Measurements from ENCODE around the gene GMNC.

The GMNC gene

DNA sequence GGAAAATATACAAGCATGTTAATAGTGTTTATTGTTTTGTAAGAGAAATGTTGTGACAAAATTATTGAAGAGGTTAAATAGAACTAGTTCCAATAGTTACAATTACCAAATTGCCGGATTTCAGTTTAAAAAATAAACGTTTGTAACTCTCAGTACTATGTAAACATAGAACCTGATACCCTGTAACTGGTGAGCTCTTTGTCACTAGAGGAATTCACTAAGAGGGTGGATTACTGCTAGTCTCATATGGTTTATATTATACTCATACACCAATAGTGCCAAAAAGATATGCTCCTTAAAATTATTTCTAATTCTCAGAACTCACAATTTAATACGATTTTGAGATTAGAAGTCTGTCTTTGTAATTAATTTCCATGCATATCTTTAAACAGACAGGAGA is 7.6 kb upstream of the GMNC start:
- Histone ChIP-seq H3K27ac (ENCODE audit: low read depth, low read length) (no peak overlapping the region), H3K79me1 (ENCODE audit: low read length) (no peaks in the 10 kb centered on the region), H3K18ac (ENCODE audit: low read length) (no peak overlapping the region), H2AFZ (ENCODE audit: insufficient read depth, low read length, poor library complexity) (no peak overlapping the region), H4K8ac (ENCODE audit: low read depth, low read length) (no peak overlapping the region), H2BK12ac (ENCODE audit: low read length) (no peak overlapping the region), H3K4ac (ENCODE audit: low read depth, low read length) (no peak overlapping the region), H3K27me3 (ENCODE audit: insufficient read depth, low read length) (no peaks in the 10 kb centered on the region), H2BK5ac (ENCODE audit: low read depth, low read length, poor library complexity) (no peak overlapping the region), H3K9me3 (ENCODE audit: insufficient read depth, low read depth, low read length) (no peaks in the 10 kb centered on the region), H3K79me2 (ENCODE audit: control insufficient read depth, insufficient read depth, low read length, poor library complexity) (no peaks in the 10 kb centered on the region), H3K4me2 (ENCODE audit: low read length) (no peak overlapping the region), H4K91ac (ENCODE audit: low read depth, low read length) (no peak overlapping the region), H4K12ac (ENCODE audit: low read depth, low read length) (no peak overlapping the region), H3K4me3 (ENCODE audit: low read depth, low read length) (no peak overlapping the region), H2AK5ac (ENCODE audit: low read length) (no peak overlapping the region), H3K23ac (ENCODE audit: low read length) (no peak overlapping the region), H2BK120ac (ENCODE audit: insufficient read depth, low read length, poor library complexity) (no peak overlapping the region), H3K4me1 (ENCODE audit: control insufficient read depth in 1 of 2, insufficient read depth in 2 of 2, low read length in 2 of 2) (no peaks in the 10 kb centered on the region), H3K9ac (ENCODE audit: low read length) (no peak overlapping the region), H3K36me3 (ENCODE audit: control insufficient read depth in 1 of 2, insufficient read depth in 2 of 2, low read length in 2 of 2) (no peaks in the 10 kb centered on the region), H3K14ac (ENCODE audit: low read length) (no peak overlapping the region)
- no CpG with 5 or more reads among the region's 3 CpGs for WGBS (ENCODE audit: extremely low coverage, insufficient coverage, insufficient read length)
- DNase-seq, result no peak

DNA sequence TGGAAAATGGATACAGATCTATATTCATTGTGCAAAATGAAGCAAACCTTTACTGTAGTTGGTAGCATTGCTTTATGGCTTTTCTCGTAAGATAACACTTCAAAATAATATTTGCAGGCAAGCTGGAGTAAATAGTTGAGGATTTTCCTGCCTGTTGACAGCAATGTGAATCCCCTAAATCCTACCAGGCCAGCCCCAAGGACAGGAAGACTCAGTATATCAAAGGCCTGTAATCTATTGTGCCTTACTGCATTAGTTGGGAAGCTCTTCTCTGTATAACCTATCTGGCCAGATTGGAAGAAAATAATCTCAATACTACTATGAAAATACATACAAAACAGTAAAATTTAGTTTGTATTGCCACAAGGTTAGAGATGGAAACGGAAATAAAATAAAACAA is 4.6 kb upstream of the GMNC start:
- Histone ChIP-seq H3K4me1 (ENCODE audit: control insufficient read depth in 1 of 2, insufficient read depth in 2 of 2, low read length in 2 of 2) (no peaks in the 10 kb centered on the region), H3K79me1 (ENCODE audit: low read length) (peaks cover 2% of the 10 kb centered on the region), H3K36me3 (ENCODE audit: control insufficient read depth in 1 of 2, insufficient read depth in 2 of 2, low read length in 2 of 2) (no peaks in the 10 kb centered on the region), H3K4me3 (ENCODE audit: low read depth, low read length) (no peak overlapping the region), H3K9me3 (ENCODE audit: insufficient read depth, low read depth, low read length) (no peaks in the 10 kb centered on the region), H3K23ac (ENCODE audit: low read length) (no peak overlapping the region), H2AFZ (ENCODE audit: insufficient read depth, low read length, poor library complexity) (no peak overlapping the region), H2AK5ac (ENCODE audit: low read length) (no peak overlapping the region), H3K14ac (ENCODE audit: low read length) (no peak overlapping the region), H3K79me2 (ENCODE audit: control insufficient read depth, insufficient read depth, low read length, poor library complexity) (peaks cover 4% of the 10 kb centered on the region), H3K27ac (ENCODE audit: low read depth, low read length) (no peak overlapping the region), H2BK120ac (ENCODE audit: insufficient read depth, low read length, poor library complexity) (no peak overlapping the region), H4K12ac (ENCODE audit: low read depth, low read length) (no peak overlapping the region), H3K4ac (ENCODE audit: low read depth, low read length) (no peak overlapping the region), H4K8ac (ENCODE audit: low read depth, low read length) (no peak overlapping the region), H3K4me2 (ENCODE audit: low read length) (no peak overlapping the region), H3K27me3 (ENCODE audit: insufficient read depth, low read length) (peaks cover 3% of the 10 kb centered on the region), H3K9ac (ENCODE audit: low read length) (no peak overlapping the region), H4K91ac (ENCODE audit: low read depth, low read length) (no peak overlapping the region), H2BK5ac (ENCODE audit: low read depth, low read length, poor library complexity) (no peak overlapping the region), H3K18ac (ENCODE audit: low read length) (no peak overlapping the region), H2BK12ac (ENCODE audit: low read length) (no peak overlapping the region)
- no CpG with 5 or more reads among the region's 2 CpGs for WGBS (ENCODE audit: extremely low coverage, insufficient coverage, insufficient read length)
- no peak for DNase-seq

DNA sequence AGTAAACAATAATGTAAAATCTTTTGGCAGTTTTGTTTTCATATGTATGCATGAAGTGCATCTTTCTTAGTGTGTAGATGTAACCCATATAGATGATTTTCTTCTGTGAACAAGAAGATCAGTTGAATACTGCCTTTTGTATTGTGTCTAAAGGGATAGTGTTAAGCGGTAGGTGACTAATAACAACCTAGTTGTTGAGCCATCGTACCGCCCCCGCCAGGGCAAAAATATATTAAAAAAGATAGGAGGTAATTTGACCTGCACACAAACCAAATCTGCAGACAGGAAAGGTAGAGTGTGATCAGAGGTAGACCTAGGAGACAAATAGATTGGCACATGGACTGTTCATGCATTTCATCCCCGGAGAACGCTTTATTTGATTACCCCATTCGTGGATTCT is 3.3 kb upstream of the GMNC start:
- peak; percentile 13 to 43 for DNase-seq
- H3K4me3 ChIP-seq (ENCODE audit: low read depth, low read length), result no peak overlapping the region
- no peak overlapping the region for H3K4me2 ChIP-seq (ENCODE audit: low read length)
- no peaks in the 10 kb centered on the region for H3K4me1 ChIP-seq (ENCODE audit: control insufficient read depth in 1 of 2, insufficient read depth in 2 of 2, low read length in 2 of 2)
- H2AFZ ChIP-seq (ENCODE audit: insufficient read depth, low read length, poor library complexity), result no peak overlapping the region
- no peaks in the 10 kb centered on the region for H3K36me3 ChIP-seq (ENCODE audit: control insufficient read depth in 1 of 2, insufficient read depth in 2 of 2, low read length in 2 of 2)
- no peak overlapping the region for H2AK5ac ChIP-seq (ENCODE audit: low read length)
- no peak overlapping the region for H4K12ac ChIP-seq (ENCODE audit: low read depth, low read length)
- H2BK5ac ChIP-seq (ENCODE audit: low read depth, low read length, poor library complexity), result no peak overlapping the region
- H4K91ac ChIP-seq (ENCODE audit: low read depth, low read length), result no peak overlapping the region
- WGBS (ENCODE audit: extremely low coverage, insufficient coverage, insufficient read length), result no CpG with 5 or more reads among the region's 7 CpGs
- no peak overlapping the region for H3K4ac ChIP-seq (ENCODE audit: low read depth, low read length)
- no peaks in the 10 kb centered on the region for H3K9me3 ChIP-seq (ENCODE audit: insufficient read depth, low read depth, low read length)
- H3K9ac ChIP-seq (ENCODE audit: low read length), result no peak overlapping the region
- H3K27me3 ChIP-seq (ENCODE audit: insufficient read depth, low read length), result peaks cover 3% of the 10 kb centered on the region
- H2BK12ac ChIP-seq (ENCODE audit: low read length), result no peak overlapping the region
- H3K14ac ChIP-seq (ENCODE audit: low read length), result no peak overlapping the region
- no peak overlapping the region for H3K27ac ChIP-seq (ENCODE audit: low read depth, low read length)
- peaks cover 2% of the 10 kb centered on the region for H3K79me1 ChIP-seq (ENCODE audit: low read length)
- no peak overlapping the region for H3K23ac ChIP-seq (ENCODE audit: low read length)
- H2BK120ac ChIP-seq (ENCODE audit: insufficient read depth, low read length, poor library complexity), result no peak overlapping the region
- no peak overlapping the region for H4K8ac ChIP-seq (ENCODE audit: low read depth, low read length)
- peaks cover 4% of the 10 kb centered on the region for H3K79me2 ChIP-seq (ENCODE audit: control insufficient read depth, insufficient read depth, low read length, poor library complexity)
- no peak overlapping the region for H3K18ac ChIP-seq (ENCODE audit: low read length)

DNA sequence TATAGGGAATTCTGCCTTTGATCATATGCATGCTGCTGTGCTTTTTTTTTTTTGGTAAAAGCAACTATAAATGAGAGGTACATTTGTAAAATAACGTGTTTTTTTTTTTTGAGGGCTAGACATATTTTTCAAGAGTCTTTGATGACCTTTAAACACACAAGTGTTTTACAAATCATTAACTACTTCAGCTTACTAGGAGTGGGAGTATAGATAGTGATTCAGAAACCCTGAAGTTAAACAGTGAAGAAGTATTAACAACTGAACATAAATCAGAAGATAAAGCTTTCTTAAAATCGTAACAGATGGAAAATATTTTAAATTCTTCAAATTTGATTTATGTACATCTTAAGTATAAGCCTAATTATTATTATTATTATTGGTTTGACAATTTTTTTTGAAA is 2.9 kb upstream of the GMNC start:
- DNase-seq, result no peak
- Histone ChIP-seq H3K27me3 (ENCODE audit: insufficient read depth, low read length) (peaks cover 3% of the 10 kb centered on the region), H3K14ac (ENCODE audit: low read length) (no peak overlapping the region), H3K79me2 (ENCODE audit: control insufficient read depth, insufficient read depth, low read length, poor library complexity) (peaks cover 4% of the 10 kb centered on the region), H3K79me1 (ENCODE audit: low read length) (peaks cover 2% of the 10 kb centered on the region), H3K4ac (ENCODE audit: low read depth, low read length) (no peak overlapping the region), H2BK5ac (ENCODE audit: low read depth, low read length, poor library complexity) (no peak overlapping the region), H2AK5ac (ENCODE audit: low read length) (no peak overlapping the region), H3K4me3 (ENCODE audit: low read depth, low read length) (no peak overlapping the region), H3K18ac (ENCODE audit: low read length) (no peak overlapping the region), H2BK120ac (ENCODE audit: insufficient read depth, low read length, poor library complexity) (no peak overlapping the region), H4K8ac (ENCODE audit: low read depth, low read length) (no peak overlapping the region), H3K36me3 (ENCODE audit: control insufficient read depth in 1 of 2, insufficient read depth in 2 of 2, low read length in 2 of 2) (no peaks in the 10 kb centered on the region), H4K12ac (ENCODE audit: low read depth, low read length) (no peak overlapping the region), H4K91ac (ENCODE audit: low read depth, low read length) (no peak overlapping the region), H3K9ac (ENCODE audit: low read length) (no peak overlapping the region), H3K4me1 (ENCODE audit: control insufficient read depth in 1 of 2, insufficient read depth in 2 of 2, low read length in 2 of 2) (no peaks in the 10 kb centered on the region), H3K27ac (ENCODE audit: low read depth, low read length) (no peak overlapping the region), H3K9me3 (ENCODE audit: insufficient read depth, low read depth, low read length) (no peaks in the 10 kb centered on the region), H2AFZ (ENCODE audit: insufficient read depth, low read length, poor library complexity) (no peak overlapping the region), H3K23ac (ENCODE audit: low read length) (no peak overlapping the region), H3K4me2 (ENCODE audit: low read length) (no peak overlapping the region), H2BK12ac (ENCODE audit: low read length) (no peak overlapping the region)
- no CpG with 5 or more reads among the region's 2 CpGs for WGBS (ENCODE audit: extremely low coverage, insufficient coverage, insufficient read length)

All from trophoblast cell (in vitro differentiated cells and primary cell).